HCT116 (cell line): ENCODE measurements around the gene CFAP54.

Source experiments
- CTCF ChIP-seq, 3 experiments: fragments of 200-600 bp in 1 of 3; sonication (generic) in 1 of 3; IDR thresholded peaks in 2 of 3; conservative IDR thresholded peaks in 1 of 3; 2 replicates each; pipeline ENCODE4 v1.5.1; 2012 to 2017; ENCODE audit warnings: low read depth in 2 of 3, low read length in 2 of 3, antibody characterized with exemption in 1 of 3, borderline replicate concordance in 1 of 3, control low read depth in 1 of 3, mild to moderate bottlenecking in 1 of 3, mixed read lengths in 1 of 3, mixed run types in 1 of 3, moderate library complexity in 1 of 3; ENCODE audit not compliant: insufficient read depth in 1 of 3
- EZH2 ChIP-seq: fragments of 200-600 bp; sonication (generic); IDR thresholded peaks from 2 replicates; pipeline ENCODE4 v1.6.1; 2017; ENCODE audit warnings: antibody characterized with exemption, mixed run types
- POLR2A ChIP-seq: IDR thresholded peaks from 2 replicates; pipeline ENCODE4 v1.7.0; 2011; ENCODE audit warnings: borderline replicate concordance; ENCODE audit not compliant: insufficient read depth, insufficient read length; ENCODE audit errors: extremely low read depth
- POLR2AphosphoS5 ChIP-seq: IDR thresholded peaks from 2 replicates; pipeline ENCODE4 v1.6.1; 2011; ENCODE audit warnings: mild to moderate bottlenecking, low read depth, low read length, moderate library complexity
- RAD21 ChIP-seq: IDR thresholded peaks from 2 replicates; pipeline ENCODE4 v1.6.1; 2012; ENCODE audit warnings: low read depth, mild to moderate bottlenecking
- YY1 ChIP-seq: IDR thresholded peaks from 2 replicates; pipeline ENCODE4 v1.6.1; 2011; ENCODE audit warnings: low read length, low read depth, moderate library complexity, mild to moderate bottlenecking; ENCODE audit not compliant: insufficient replicate concordance; ENCODE audit errors: extremely low read depth
- ZFX ChIP-seq: fragments of 450-650 bp; IDR thresholded peaks from 2 replicates; pipeline ENCODE4 v1.6.1; 2017
- ZNF274 ChIP-seq: fragments of 200-500 bp; sonication (Bioruptor generic); IDR thresholded peaks from 2 replicates; pipeline ENCODE4 v1.6.1; 2014; ENCODE audit warnings: mild to moderate bottlenecking, low read depth, low read length, inconsistent platforms

- TF ChIP-seq CTCF (IDR thresholded peaks at IDR 0.05 in 2 of 3, conservative IDR thresholded peaks at IDR 0.05 in 1 of 3; ENCODE audit: borderline replicate concordance in 1 of 3, insufficient read depth in 1 of 3, low read depth in 2 of 3, low read length in 2 of 3) (no peak), POLR2A (no peak), POLR2AphosphoS5 (no peak), YY1 (no peak), ZNF274 (no peak), RAD21 (no peak), ZFX (no peak), EZH2 (no peak)
Measured at GRCh38 chr12:96770219-96771102, 281.1 kb downstream of the CFAP54 start.
